C4-2B (cell line): Measurements from ENCODE around the gene VPS8.

Source experiments
- ZFX ChIP-seq: fragments of 450-650 bp; IDR thresholded peaks from 2 replicates; pipeline ENCODE4 v1.6.1; 2017
- TF ChIP-seq, protein P1 (sequence below): fragments of 450-650 bp; conservative IDR thresholded peaks from 2 replicates; pipeline ENCODE4 v1.5.1; 2017; ENCODE audit warnings: mild to moderate bottlenecking

DNA sequence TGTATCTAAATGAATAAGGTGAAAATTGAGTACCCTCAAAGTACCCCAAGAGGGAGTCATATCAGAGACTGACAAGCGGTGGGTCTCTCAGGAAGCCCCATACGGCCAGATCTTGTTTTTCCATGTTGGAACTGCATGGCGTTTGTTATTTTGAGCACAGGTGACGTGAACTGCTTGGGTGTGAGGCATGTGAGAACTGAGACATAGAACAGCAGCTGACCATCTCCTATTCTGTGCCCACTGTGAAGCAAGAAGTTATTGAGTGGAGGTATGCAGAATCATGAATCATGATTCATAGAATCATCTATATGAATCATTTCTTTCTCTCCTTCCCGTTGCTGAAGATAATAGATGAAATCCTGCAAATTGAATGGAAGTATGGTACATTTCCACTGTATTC, 4.6 kb downstream of the VPS8 start:
- TF ChIP-seq, protein P1, sequence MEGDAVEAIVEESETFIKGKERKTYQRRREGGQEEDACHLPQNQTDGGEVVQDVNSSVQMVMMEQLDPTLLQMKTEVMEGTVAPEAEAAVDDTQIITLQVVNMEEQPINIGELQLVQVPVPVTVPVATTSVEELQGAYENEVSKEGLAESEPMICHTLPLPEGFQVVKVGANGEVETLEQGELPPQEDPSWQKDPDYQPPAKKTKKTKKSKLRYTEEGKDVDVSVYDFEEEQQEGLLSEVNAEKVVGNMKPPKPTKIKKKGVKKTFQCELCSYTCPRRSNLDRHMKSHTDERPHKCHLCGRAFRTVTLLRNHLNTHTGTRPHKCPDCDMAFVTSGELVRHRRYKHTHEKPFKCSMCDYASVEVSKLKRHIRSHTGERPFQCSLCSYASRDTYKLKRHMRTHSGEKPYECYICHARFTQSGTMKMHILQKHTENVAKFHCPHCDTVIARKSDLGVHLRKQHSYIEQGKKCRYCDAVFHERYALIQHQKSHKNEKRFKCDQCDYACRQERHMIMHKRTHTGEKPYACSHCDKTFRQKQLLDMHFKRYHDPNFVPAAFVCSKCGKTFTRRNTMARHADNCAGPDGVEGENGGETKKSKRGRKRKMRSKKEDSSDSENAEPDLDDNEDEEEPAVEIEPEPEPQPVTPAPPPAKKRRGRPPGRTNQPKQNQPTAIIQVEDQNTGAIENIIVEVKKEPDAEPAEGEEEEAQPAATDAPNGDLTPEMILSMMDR = no peak
- TF ChIP-seq ZFX = no peak
